ENCODE data around the gene PCSK5. TPM values are rescaled to one million over a fixed set of nuclear protein-coding genes. Genes with fewer than 3 reads are reported as not detected.

Gene PCSK5
- total RNA-seq, 2 donors from 2014 or later: 2.5 to 3.5 TPM

DNA sequence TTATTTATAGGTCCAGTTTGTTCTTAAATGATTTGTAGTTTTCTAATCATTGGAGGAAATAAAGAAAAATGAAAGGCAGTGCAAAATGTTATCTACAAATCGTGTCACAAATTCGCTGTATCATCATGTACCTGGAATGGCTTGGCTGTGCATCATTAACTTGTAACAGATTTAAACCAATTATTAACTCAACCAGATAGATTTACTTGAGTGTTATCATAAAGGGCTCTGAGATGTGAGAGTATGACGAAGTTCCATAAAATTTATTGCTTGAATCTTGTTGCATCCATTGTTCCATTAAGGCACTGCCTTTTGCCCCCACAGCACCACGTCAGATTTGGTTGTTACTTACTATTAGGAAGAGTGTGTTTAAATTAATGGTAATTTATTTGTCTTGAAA, 23.5 kb downstream of the PCSK5 start:
- H3K4me3 ChIP-seq (ENCODE audit: low read length): no peak overlapping the region
- H3K36me3 Mint-ChIP-seq (ENCODE audit: low read depth): no peaks in the 10 kb centered on the region
- peaks cover 3% of the 10 kb centered on the region for H3K4me1 Mint-ChIP-seq
- no peaks in the 10 kb centered on the region for H3K36me3 ChIP-seq (ENCODE audit: control insufficient read depth, insufficient read depth, low read length)
- no peaks in the 10 kb centered on the region for H3K4me1 ChIP-seq (ENCODE audit: control insufficient read depth, insufficient read depth, low read length)
- TF ChIP-seq, protein P1, sequence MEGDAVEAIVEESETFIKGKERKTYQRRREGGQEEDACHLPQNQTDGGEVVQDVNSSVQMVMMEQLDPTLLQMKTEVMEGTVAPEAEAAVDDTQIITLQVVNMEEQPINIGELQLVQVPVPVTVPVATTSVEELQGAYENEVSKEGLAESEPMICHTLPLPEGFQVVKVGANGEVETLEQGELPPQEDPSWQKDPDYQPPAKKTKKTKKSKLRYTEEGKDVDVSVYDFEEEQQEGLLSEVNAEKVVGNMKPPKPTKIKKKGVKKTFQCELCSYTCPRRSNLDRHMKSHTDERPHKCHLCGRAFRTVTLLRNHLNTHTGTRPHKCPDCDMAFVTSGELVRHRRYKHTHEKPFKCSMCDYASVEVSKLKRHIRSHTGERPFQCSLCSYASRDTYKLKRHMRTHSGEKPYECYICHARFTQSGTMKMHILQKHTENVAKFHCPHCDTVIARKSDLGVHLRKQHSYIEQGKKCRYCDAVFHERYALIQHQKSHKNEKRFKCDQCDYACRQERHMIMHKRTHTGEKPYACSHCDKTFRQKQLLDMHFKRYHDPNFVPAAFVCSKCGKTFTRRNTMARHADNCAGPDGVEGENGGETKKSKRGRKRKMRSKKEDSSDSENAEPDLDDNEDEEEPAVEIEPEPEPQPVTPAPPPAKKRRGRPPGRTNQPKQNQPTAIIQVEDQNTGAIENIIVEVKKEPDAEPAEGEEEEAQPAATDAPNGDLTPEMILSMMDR (conservative IDR thresholded peaks at IDR 0.05): no peak
- WGBS, 2 experiments (ENCODE audit: insufficient coverage in 1 of 2, insufficient read length in 1 of 2): 92 to 100% methylated on average over 1 to 4 of the region's 4 CpGs
- no peak for DNase-seq
- peaks cover 13% of the 10 kb centered on the region for H3K27me3 Mint-ChIP-seq (ENCODE audit: insufficient read depth)
- H3K4me3 Mint-ChIP-seq: no peak overlapping the region
- no peak overlapping the region for H3K27ac ChIP-seq (ENCODE audit: low read depth, low read length)
- H3K9me3 Mint-ChIP-seq: no peaks in the 10 kb centered on the region
- H3K27ac Mint-ChIP-seq: no peak overlapping the region
- no peaks in the 10 kb centered on the region for H3K27me3 ChIP-seq (ENCODE audit: control insufficient read depth, insufficient read depth, low read length, poor library complexity, severe bottlenecking)
- H3K9me3 ChIP-seq (ENCODE audit: control insufficient read depth, low read length): no peaks in the 10 kb centered on the region
- no peak overlapping the region for H3K9ac ChIP-seq (ENCODE audit: extremely low read depth, low read length, poor library complexity, severe bottlenecking)

DNA sequence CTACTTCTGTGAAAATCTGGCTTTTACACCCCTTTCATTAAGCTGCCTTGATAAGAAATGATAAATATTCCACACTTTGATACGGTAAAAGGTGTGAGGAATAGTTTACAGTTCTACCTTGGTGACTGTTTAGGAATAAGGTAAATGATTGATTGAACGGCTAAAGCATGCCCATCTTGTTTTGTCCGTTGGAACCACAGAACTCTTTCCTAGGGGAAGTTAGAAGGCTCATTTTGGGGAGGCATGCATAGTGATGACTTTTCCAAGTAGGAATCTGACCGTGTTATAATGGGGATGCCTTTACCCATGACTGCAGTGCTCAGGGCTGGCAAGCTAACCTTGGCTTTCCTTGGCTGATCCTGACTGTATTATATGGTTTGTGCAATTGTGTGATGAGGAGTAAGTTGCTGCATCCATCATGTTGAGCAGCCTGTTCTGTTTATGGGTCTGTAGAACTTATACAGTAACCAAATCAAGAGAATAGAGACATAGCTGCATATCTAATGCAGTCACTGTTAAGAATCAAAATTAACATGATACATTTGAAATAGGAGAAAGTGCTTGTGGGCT, 24.5 kb downstream of the PCSK5 start:
- TF ChIP-seq, protein P1 (conservative IDR thresholded peaks at IDR 0.05): no peak
- Mint-ChIP-seq H3K27ac (no peak overlapping the region), H3K4me1 (peaks cover 3% of the 10 kb centered on the region), H3K9me3 (no peaks in the 10 kb centered on the region), H3K36me3 (ENCODE audit: low read depth) (no peaks in the 10 kb centered on the region), H3K27me3 (ENCODE audit: insufficient read depth) (peaks cover 13% of the 10 kb centered on the region), H3K4me3 (no peak overlapping the region)
- H3K36me3 ChIP-seq (ENCODE audit: control insufficient read depth, insufficient read depth, low read length): no peaks in the 10 kb centered on the region
- no peaks in the 10 kb centered on the region for H3K27me3 ChIP-seq (ENCODE audit: control insufficient read depth, insufficient read depth, low read length, poor library complexity, severe bottlenecking)
- 89 to 95% methylated on average over 3 to 4 of the region's 4 CpGs for WGBS, 2 experiments (ENCODE audit: insufficient coverage in 1 of 2, insufficient read length in 1 of 2)
- no peak overlapping the region for H3K9ac ChIP-seq (ENCODE audit: extremely low read depth, low read length, poor library complexity, severe bottlenecking)
- no peak for DNase-seq
- no peak overlapping the region for H3K27ac ChIP-seq (ENCODE audit: low read depth, low read length)
- H3K4me1 ChIP-seq (ENCODE audit: control insufficient read depth, insufficient read depth, low read length): no peaks in the 10 kb centered on the region
- H3K4me3 ChIP-seq (ENCODE audit: low read length): no peak overlapping the region
- H3K9me3 ChIP-seq (ENCODE audit: control insufficient read depth, low read length): no peaks in the 10 kb centered on the region

DNA sequence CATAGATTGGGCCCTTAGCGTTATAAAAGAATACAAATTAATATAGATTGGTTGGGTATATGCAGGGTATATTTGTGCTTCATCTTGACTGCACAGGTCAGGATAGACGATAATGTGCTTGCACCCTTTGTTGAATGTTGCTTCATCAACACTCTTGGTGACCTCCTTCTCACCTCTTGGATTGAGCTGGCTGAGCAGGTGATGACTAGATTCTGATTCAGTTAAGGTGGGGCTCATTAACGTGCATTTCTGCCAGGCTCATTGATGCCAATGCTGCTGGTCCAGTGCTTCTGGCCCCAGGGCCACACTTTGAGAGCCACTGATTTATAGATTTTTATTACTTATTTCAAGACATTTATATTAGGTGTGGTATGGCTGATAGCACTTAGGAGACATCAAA, 27.7 kb downstream of the PCSK5 start:
- Histone ChIP-seq H3K4me3 (ENCODE audit: low read length) (no peak overlapping the region), H3K9ac (ENCODE audit: extremely low read depth, low read length, poor library complexity, severe bottlenecking) (no peak overlapping the region), H3K9me3 (ENCODE audit: control insufficient read depth, low read length) (no peaks in the 10 kb centered on the region), H3K4me1 (ENCODE audit: control insufficient read depth, insufficient read depth, low read length) (no peaks in the 10 kb centered on the region), H3K27ac (ENCODE audit: low read depth, low read length) (no peak overlapping the region), H3K27me3 (ENCODE audit: control insufficient read depth, insufficient read depth, low read length, poor library complexity, severe bottlenecking) (no peaks in the 10 kb centered on the region), H3K36me3 (ENCODE audit: control insufficient read depth, insufficient read depth, low read length) (no peaks in the 10 kb centered on the region)
- Mint-ChIP-seq H3K27ac (no peak overlapping the region), H3K4me1 (no peaks in the 10 kb centered on the region), H3K4me3 (no peak overlapping the region), H3K9me3 (no peaks in the 10 kb centered on the region), H3K36me3 (ENCODE audit: low read depth) (no peaks in the 10 kb centered on the region), H3K27me3 (ENCODE audit: insufficient read depth) (peaks cover 5% of the 10 kb centered on the region)
- DNase-seq: no peak
- TF ChIP-seq, protein P1 (conservative IDR thresholded peaks at IDR 0.05): no peak
- WGBS, 2 experiments (ENCODE audit: insufficient coverage in 1 of 2, insufficient read length in 1 of 2): 80 to 100% methylated on average over 2 to 3 of the region's 3 CpGs

All from endodermal cell (in vitro differentiated cells).